COLO829 (cell line): ENCODE results near the gene TMEM252.

Experiments used
- DNase-seq: peaks from one replicate; pipeline ENCODE4 v3.0.0; 2012; ENCODE audit warnings: low spot score

TMEM252 gene

DNA sequence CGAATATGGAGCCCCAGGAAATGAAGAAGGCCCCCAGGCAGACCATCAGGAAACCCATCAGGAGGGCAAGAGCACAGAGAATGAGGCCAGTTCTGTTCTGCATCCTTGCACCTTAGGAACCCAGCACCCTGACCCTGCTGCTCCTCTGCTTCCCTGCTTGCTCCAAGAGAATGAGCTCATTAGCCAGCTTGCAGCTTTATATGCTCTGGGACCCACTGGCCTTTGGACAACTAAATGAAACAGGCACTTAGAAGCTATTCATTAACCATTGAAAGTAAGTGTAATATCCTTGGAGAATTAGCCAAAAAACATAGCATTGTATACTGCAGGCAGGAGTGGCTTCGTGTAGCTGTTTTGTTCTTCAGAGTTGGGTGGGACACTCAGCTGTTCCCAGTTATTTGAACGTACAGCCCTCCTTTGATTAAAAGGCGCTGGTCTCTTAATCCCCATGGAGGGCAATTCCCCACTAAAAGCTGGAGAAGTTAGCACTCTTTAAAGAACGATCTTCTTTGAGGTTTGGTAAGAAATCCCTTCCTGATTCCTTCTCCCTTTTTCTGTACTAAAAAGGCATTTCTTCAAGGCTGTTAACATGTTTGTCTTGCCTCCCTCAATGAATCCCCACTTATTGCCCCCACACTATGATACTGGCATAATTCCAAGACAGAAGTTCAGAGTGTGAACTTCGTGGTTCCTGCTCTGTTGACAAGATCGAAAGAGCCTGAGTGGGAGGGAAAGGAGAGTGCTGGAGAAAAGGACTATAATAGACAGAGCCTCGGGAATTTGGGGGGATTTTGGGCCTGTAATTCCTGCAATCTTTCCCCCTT, at the start of gene TMEM252:
Gene TMEM252 (minus strand): TSS at position 172 of the 824 bp plus-strand sequence. CDS start 69 bp downstream, at position 103.
- DNase-seq, result no peak

- DNase-seq, result no peak
Observed at GRCh38 chr9:68585034-68585761, 44.5 kb upstream of the TMEM252 start.

DNA sequence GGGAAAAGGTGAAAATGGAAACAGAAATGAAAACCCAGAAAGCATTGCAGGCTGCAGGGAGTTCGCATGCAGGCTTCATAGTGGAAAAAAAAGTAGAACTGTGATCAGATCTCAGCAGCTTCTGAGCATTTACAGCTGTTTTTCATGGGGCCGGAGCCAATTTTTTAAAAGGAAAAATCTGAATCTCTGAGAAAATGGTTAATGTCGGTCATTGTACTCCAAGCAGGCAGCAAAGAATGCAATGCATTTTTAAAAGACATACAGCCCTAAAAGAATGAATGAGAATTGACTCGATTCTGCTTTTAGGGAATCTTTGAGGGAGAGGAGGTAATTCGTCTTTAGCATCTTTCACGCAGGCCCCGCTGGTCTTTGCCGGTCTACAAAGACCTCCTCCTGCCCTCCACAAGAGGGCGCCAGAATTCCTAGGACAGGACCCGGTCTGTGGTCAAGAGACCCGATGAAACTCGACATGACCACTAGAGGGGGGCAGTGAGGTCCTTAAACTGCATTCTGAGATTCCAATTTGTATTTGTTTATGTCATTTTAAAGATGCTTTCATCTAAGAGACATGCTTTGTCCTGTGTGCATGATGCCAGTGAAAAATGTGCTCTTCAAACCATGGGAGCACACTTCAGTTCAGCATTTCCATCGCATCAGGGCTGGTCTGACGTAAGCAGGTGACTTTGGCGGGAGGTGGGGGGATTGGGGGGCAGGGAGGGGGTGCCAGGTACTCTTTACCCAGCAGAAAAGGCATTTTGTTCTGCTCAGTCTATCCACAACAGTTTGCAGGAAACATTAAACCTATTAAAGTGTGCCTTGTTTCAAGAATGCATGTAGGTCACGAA, 43.7 kb upstream of the TMEM252 start:
- peak; percentile 77 for DNase-seq

DNA sequence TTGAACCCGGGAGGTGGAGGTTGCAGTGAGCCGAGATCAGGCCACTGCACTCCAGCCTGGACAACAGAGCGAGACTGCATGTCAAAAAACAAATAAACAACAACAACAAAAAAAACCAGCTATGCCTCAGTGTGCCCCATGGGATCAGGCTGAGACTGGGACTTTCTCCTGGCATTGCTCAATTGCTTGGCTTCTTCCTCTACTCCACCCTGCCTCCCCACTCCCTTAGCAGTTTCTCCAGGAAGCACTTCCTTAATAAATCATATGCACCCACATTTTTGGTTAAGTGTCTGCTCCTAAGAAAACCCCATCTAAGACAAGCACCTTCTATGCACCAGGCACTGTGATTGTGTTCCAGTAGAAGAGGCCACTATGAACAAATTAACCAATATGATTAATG, 41.0 kb upstream of the TMEM252 start:
- DNase-seq, result no peak

DNA sequence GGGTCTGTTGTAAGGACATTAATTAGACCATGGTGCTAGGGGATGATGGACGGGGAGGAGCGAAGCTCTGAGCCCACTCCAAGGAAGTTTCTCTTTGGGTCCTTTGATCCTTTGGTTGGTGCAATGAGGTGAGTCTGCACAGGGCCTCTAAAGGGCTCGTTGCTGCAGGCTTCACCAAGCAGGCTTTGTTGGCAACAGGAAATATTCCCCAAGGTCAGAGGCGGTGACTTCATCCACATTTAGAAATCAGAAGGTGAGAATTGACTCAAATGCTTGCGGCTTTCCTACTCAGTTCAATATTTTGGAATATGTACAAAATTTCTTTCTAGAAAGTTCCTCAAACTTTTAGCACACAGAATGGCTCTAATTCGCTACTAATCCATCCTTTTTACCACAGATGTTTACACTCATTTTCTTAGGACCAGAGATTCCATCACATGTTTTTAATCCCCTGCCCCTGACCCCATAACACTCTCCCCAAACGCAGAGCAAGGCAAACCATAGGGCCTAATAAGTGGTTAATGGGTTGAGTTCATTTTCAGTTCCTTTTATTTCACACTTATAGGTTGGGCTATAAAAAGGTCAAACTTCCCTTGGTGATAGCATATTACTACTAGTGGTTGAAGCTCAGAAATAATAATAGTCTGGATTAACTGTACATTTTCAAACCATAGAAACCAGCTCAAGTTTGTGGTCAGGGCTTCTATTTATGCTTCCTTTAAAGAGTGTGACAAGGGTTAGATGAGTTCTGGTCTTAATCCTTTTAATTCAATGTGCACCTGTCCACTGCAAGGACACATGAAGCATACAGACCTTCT, 37.3 kb upstream of the TMEM252 start:
- no peak for DNase-seq

DNA sequence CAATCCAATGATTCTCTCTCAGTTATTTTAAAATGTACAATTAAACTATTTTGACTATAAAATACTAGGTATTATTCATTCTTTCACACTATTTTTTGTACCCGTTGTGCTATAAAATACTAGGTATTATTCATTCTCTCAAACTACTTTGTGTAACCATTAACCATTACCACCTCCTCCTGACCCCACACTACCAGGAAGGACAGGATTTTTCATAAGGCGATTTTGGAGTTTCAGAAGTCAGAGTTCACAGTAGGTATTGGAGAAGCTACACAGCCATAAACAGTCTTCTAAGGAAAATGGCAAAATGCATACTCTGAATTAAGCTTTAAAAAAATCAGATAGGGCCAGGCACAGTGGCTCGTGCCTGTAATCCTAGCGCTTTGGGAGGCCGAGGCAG, 35.1 kb upstream of the TMEM252 start:
- DNase-seq, result no peak

DNA sequence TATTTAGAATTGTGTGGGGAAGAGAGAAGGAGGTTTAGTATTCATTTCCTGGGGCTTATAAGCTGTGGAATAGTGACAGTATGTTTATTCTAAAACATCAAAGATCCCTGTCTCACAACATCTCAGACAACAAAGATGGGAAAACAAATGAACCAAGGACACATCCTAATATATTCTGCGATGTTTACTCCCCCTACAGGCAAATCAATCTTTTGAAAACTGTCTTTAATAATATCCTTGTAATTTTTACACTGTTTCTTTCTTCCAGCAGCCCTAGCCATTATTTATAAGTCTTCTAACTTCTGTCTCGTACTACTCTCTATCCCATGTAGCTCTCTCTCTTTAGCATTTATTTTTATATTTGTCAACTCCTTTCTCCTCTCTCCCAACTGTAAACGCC, 33.5 kb upstream of the TMEM252 start:
- DNase-seq, result no peak

DNA sequence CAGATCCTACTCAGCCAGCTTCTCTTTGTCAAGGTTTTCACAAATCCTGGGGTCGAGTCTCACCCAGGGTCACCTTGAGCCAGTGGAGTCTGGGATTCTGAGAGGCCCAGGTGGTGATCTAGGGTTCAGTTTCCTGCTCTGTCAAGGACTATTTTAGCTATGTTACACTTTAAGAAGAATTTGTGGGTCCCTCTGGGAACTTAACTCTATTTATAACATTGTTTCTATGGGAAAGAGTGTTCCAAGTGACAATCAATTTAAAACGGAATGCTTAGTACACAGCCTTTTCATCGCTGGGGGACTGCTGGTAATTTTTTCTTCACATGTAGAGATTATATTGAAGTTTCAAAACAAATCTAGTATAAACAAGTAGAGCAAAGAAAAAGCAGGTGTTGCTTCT, 26.9 kb upstream of the TMEM252 start:
- no peak for DNase-seq

DNA sequence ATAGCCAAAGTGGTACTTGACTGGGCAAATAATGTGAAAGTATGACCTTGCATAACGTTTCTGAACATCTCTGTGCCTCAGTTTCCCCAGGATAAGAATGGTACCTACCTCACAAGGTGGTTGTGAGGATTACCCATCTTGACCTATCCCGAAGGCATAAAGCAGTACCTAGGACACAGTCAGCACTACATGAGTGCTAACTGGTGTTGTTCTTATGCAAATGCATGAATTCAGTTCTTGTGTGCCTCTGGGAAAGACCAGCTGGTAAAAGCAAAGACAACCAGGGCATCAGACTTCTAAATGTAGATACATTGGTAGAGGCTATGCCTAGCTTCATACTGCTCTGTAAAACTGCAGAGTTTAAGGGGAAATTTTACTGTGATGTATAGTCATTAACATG, 21.8 kb upstream of the TMEM252 start:
- DNase-seq, result no peak

DNA sequence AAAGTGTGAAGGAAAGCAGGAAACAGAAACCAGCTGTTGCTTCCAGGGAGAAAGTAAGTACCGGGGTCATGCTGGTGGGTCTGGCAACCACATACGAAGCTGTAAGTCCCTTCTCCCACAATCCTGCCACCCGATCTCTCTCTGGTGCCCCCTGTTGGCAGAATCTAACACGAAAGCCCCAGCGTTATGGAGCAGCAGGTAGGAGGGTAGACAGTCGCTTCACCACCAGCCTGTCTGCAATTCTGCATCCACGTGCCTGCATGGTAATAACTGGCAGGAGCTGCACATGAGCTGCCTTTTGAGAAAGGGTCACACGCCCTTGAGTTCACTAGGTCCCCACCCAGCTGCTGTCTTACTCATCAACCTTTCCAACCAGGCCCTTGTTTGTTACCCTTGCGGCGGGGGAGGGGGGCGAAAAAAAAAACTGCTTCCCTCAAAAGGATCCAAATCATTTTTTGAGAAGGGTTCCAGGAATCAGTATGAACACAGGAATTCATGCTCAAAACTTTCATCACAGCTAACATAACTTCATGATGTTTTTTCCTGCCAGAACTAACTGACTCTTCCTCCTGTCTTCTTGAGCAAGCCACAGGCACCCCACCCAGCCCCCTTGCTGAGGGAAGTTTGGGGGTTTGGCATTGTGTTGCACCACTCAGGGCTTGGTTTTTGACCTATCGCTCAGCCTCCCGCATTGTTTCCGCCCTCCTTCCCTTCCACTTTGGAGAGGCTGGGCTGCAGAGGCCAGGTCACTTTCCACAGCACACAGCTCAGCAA, 19.6 kb upstream of the TMEM252 start:
- no peak for DNase-seq

DNA sequence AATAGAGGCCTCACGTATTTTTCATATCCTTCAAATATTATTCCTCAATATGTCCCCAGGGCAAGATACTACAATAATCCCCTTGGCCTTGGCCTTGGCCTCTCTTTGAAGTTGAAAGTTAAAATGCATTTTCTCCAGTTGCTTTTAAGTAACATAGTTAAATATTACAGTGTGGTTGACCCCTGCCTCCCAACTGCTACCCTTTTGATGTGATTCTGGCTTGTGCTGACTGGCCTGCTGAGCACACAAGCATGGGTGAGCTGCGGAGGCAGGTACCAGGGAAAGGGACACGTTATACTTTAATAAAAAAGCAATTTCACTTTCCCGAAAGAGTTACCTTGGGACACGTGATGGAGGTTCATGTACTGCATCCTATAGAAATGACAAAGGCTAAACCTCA, 17.9 kb upstream of the TMEM252 start:
- DNase-seq, result no peak

DNA sequence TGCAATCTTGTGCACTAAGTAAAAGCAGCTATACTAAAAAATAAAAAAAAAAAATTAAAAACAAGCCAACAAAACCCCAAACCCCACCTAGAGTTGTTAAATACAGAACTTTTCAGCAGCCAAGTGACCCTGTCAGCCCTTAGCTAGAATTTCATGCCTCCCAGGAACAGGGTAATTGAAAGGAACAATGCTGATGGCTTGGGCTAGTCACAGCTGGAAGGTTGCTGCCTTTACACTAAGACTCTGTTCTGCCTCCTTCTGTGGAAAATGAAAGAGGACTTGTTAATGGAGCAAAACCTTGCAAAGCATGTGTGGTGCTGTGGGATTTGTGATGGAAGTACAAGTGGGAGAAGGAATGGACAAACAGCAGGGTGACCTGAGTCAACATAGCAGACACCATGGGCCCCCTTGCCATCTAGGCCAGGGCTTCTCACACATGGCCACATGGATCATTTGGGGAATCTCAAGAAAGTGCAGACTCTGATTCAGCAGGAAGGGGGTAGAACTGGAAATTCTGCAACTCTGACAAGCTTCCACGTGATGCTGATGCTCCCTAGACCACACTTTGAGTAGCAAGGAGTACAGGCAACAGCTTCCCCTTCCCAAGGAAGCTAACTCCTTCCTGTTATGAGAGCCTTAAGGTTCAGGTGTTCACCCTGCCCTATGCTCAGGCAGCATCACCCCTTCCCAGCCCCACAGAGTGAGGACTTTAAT, 14.9 kb upstream of the TMEM252 start:
- no peak for DNase-seq

DNA sequence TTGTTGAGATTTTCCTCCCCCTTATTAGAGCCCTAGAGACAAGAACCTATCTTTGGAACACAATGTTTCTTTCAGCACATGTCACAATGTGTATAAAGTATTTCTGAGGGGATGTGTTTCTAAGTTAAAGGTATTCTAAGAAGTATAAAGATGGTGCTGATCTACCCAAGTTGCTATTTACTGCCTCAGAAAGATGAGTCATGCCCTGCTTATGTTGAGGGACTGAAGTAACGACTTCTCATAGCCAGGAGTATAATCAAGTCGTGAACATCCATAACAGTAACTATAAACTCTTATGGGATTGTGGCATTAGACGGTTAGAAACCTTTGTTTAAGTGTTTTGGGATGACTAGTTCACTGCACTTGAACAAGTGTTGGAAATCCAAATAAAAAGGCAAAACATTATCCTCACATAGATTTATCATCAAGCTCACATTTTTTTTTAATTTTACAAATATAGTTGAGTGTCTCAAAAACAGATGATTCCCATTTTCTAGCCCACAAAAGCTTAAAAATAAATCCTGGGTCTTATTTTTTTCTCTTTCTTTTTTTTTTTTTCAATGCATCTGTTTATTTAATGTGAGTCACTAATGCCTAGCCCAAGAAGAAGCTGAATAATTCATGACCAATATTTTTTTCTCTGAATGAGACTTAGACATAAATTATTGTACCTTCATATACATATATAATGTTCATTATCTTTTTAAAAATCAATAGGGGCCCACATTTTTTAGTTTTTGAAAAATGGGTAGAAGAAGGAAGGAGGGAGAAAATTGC, 12.2 kb upstream of the TMEM252 start:
- DNase-seq, result peak; percentile 41

DNA sequence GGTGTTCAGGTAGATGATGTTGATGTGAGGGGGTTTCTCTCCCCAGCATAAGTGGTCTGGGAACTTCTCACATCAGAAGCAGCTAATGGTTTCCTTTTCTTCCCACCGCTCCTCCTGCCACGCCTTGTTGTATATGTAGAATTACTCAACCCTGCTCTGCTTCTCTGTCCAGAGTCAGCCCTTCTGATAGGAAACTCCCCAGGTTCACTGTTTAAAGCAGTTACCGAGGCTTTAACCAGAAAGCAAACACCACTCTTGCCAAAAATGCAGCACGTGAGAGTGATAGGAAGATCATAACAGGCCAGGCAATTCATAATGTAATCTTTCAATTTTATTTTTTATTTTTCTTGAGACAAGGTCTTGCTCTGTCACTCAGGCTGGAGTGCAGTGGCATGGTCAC, 10.5 kb upstream of the TMEM252 start:
- DNase-seq, result no peak

DNA sequence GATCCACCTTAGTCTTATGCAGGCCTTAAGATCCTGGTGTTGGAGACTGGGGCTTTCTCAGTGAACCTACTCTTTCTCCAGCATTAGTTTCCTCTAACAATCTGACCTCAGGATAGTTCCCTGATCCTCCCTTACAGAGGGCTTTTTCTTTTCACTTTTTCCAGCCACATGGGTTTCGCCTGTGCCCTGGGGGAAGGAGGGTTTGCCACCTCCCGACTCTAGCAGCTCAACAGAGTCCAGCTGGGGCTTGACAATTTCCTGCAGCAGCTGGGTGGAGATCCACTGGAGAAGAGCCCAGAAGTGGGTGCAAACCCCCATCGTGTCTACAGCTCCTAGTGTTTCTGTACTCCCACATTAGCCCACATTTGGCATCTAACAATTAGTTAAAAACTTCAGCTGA, 7.6 kb upstream of the TMEM252 start:
- no peak for DNase-seq

DNA sequence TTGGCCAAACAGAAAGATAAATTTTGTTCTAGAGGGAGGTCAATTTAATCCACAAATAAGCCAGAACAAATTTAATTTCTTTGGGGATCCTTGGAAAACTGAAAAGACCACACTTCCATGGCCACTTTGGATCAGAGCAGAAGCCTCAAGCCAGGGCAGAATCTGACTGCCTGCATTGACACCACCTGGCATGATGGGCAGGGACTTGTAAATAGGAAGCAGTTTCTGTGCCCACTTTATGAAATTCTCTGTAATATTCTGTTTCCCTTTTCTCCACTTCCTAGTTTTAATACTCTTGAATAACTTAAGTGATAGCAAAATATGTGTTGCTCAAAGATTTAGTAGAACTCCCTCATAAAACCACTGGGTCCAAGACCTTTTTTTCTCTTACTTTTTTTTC, 6.7 kb upstream of the TMEM252 start:
- no peak for DNase-seq

DNA sequence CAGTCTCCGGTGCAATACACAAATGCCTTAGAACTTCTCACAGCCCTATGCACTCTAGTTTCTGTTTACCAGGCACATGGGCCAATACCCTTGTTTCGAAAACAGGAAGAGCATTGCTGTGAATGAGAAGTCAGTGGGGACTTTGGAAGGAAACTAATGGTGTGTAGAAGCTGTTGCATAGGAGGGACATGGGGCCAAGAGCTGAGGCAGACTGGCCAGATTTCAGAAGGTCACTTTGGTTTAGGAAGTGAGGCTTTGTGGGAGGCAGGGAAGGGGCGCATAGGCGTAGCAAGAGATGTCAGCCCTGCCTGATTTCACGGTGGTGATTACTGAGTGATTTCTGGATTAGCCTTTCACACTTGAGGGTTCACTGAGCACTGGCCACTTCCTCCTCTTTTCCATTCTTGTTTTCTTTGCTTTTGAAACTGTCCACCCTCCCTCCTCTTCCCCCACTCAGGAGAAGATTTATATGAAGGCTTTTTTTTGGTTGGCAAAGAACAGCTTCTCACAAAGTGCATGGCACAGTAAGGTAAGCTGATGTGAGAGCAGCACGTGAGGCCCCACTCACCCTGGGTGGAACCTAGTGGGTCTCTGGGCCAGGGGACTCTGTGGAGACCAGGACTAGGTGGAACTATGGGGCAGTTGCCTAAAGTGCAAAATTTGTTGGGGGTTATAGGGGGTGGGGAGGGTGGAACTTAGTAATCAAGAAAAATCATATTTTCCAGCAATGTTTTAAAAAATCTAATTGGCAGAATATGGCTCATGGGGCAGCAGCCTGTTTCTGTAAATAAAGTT, 6.1 kb upstream of the TMEM252 start:
- DNase-seq, result no peak

DNA sequence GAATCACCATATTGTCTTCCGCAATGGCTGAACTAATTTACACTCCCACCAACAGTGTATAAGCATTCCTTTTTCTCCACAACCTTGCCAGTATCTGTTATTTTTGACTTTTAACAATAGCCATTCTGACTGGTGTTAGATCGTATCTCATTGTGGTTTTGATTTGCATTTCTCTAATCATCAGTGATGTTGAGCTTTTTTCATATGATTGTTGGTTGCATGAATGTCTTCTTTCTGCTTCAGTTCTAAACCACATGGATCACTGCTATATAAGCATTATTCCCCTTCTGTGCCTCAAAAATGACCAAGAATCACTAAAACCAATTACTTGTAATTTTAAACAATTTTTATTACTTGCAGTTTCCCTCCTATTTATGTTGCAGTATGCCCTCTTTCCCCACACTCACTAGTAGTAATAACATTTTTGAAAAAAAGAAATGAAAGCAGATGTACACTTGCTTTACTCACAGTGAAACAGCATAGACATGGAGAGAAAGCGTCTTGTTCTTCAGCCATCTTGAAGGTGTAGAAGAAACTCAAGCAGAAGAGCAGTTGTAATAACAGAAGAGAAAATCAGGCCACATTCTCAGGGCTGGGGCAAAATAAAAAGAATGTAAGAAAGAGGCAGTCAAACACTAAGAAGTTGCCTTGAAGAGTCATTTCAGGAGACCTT, 4.5 kb upstream of the TMEM252 start:
- DNase-seq, result no peak
